Osteocyte (in vitro differentiated cells): Measurements from ENCODE around the gene RPL6. TPM values are rescaled to one million over a fixed set of nuclear protein-coding genes. Genes with fewer than 3 reads are reported as not detected.
"Not testable (repeated sequence)": the region's sequence is repeated elsewhere in the genome, so short reads cannot be mapped to it uniquely, and the experiment has no call there.

Source experiments
- DNase-seq: peaks from one replicate; pipeline ENCODE4 v3.0.0; 2021; ENCODE audit warnings: mixed read lengths; ENCODE audit not compliant: unreplicated experiment; ENCODE audit errors: extremely low spot score
- H3K27ac Mint-ChIP-seq: one replicate; pipeline ENCODE4 v1.8.0; 2021; ENCODE audit warnings: mild to moderate bottlenecking, mixed read lengths; ENCODE audit not compliant: unreplicated experiment
- H3K27me3 Mint-ChIP-seq: one replicate; pipeline ENCODE4 v1.8.0; 2021; ENCODE audit warnings: mixed read lengths; ENCODE audit not compliant: unreplicated experiment
- H3K36me3 Mint-ChIP-seq: one replicate; pipeline ENCODE4 v1.8.0; 2021; ENCODE audit warnings: mixed read lengths; ENCODE audit not compliant: unreplicated experiment
- H3K4me1 Mint-ChIP-seq: one replicate; pipeline ENCODE4 v1.8.0; 2021; ENCODE audit warnings: mixed read lengths; ENCODE audit not compliant: unreplicated experiment
- H3K4me3 Mint-ChIP-seq: one replicate; pipeline ENCODE4 v1.8.0; 2021; ENCODE audit warnings: mild to moderate bottlenecking, moderate library complexity, mixed read lengths; ENCODE audit not compliant: unreplicated experiment
- H3K9me3 Mint-ChIP-seq: one replicate; pipeline ENCODE4 v1.8.0; 2021; ENCODE audit warnings: mixed read lengths; ENCODE audit not compliant: unreplicated experiment
- CTCF ChIP-seq: fragments of 200-600 bp; sonication (generic); IDR thresholded peaks from 2 replicates; pipeline ENCODE4 v1.5.0; 2021; ENCODE audit warnings: antibody characterized with exemption, mild to moderate bottlenecking, moderate library complexity
- total RNA-seq: library from RNA; stranded (reverse); gene quantifications from 2 replicates; pipeline ENCODE4 v1.2.1, GENCODE V29; 2021

RPL6 gene
- total RNA-seq, 1 donor from 2014 or later = 1,279 TPM

- Mint-ChIP-seq H3K4me3 (no peak overlapping the region), H3K4me1 (no peaks in the 10 kb centered on the region), H3K9me3 (no peaks in the 10 kb centered on the region), H3K27me3 (no peaks in the 10 kb centered on the region), H3K36me3 (peaks cover 31% of the 10 kb centered on the region), H3K27ac (no peak overlapping the region)
- TF ChIP-seq CTCF = no peak
- DNase-seq = no peak
Observed at GRCh38 chr12:112450725-112451124, 41.3 kb upstream of the RPL6 start.

- not testable (repeated sequence) for H3K9me3 Mint-ChIP-seq, H3K27ac Mint-ChIP-seq, H3K4me3 Mint-ChIP-seq, H3K4me1 Mint-ChIP-seq, DNase-seq, H3K27me3 Mint-ChIP-seq
- peaks cover 20% of the 10 kb centered on the region for H3K36me3 Mint-ChIP-seq
Observed at GRCh38 chr12:112448165-112448564, 38.8 kb upstream of the RPL6 start.

- Mint-ChIP-seq H3K4me3 (no peak overlapping the region), H3K27ac (no peak overlapping the region), H3K27me3 (no peaks in the 10 kb centered on the region), H3K36me3 (peaks cover 20% of the 10 kb centered on the region), H3K4me1 (no peaks in the 10 kb centered on the region), H3K9me3 (no peaks in the 10 kb centered on the region)
- no peak for TF ChIP-seq CTCF
- DNase-seq = no peak
Observed at GRCh38 chr12:112447106-112447505, 37.7 kb upstream of the RPL6 start.

GRCh38 chr12:112446008-112446725 lies 36.8 kb upstream of the RPL6 start:
- no peak for TF ChIP-seq CTCF
- Mint-ChIP-seq H3K36me3 (peaks cover 20% of the 10 kb centered on the region), H3K9me3 (no peaks in the 10 kb centered on the region), H3K4me1 (no peaks in the 10 kb centered on the region), H3K4me3 (no peak overlapping the region), H3K27ac (no peak overlapping the region), H3K27me3 (no peaks in the 10 kb centered on the region)
- no peak for DNase-seq

- Mint-ChIP-seq H3K27ac (no peak overlapping the region), H3K4me3 (no peak overlapping the region), H3K9me3 (no peaks in the 10 kb centered on the region)
Observed at GRCh38 chr12:112443916-112444315, 34.5 kb upstream of the RPL6 start.

GRCh38 chr12:112440653-112441052 lies 31.2 kb upstream of the RPL6 start:
- not testable (repeated sequence) for H3K36me3 Mint-ChIP-seq, H3K27ac Mint-ChIP-seq, DNase-seq, H3K9me3 Mint-ChIP-seq, H3K27me3 Mint-ChIP-seq, H3K4me3 Mint-ChIP-seq
- H3K4me1 Mint-ChIP-seq = peaks cover 12% of the 10 kb centered on the region

More at GRCh38 chr12:112443916-112444315, 34.5 kb upstream of the RPL6 start:
- peaks cover 3% of the 10 kb centered on the region for H3K4me1 Mint-ChIP-seq
- no peak for TF ChIP-seq CTCF
- no peak for DNase-seq
- no peaks in the 10 kb centered on the region for H3K27me3 Mint-ChIP-seq
- H3K36me3 Mint-ChIP-seq = peaks cover 14% of the 10 kb centered on the region
